ENCODE data around the gene GPC6. TPM values are rescaled to one million over a fixed set of nuclear protein-coding genes. Genes with fewer than 3 reads are reported as not detected.

GPC6 gene
- total RNA-seq, 4 donors from 2014 or later = 6.7 to 67.2 (median 11.1) TPM

DNA sequence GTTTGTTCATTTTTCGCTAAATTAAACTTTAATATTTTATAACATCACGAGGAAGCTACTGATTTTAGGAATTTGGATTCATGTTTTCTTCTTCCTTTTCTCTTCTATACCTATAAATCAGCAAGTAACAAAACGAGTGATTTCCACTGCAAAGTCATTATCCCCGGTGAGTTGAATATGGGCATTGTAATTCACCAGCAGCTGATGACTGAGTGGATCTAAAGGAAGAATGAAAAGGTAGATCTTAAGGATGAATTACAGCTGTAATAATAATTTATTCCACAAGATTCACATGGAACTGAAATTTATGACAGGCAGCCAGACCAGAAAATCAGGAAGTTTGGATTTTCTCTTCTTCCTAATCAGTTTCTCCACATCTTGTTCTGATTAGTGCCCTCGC, 111.4 kb downstream of the GPC6 start:
- no peak for TF ChIP-seq POLR2A (IDR thresholded peaks at IDR 0.05)
- TF ChIP-seq, protein P1, sequence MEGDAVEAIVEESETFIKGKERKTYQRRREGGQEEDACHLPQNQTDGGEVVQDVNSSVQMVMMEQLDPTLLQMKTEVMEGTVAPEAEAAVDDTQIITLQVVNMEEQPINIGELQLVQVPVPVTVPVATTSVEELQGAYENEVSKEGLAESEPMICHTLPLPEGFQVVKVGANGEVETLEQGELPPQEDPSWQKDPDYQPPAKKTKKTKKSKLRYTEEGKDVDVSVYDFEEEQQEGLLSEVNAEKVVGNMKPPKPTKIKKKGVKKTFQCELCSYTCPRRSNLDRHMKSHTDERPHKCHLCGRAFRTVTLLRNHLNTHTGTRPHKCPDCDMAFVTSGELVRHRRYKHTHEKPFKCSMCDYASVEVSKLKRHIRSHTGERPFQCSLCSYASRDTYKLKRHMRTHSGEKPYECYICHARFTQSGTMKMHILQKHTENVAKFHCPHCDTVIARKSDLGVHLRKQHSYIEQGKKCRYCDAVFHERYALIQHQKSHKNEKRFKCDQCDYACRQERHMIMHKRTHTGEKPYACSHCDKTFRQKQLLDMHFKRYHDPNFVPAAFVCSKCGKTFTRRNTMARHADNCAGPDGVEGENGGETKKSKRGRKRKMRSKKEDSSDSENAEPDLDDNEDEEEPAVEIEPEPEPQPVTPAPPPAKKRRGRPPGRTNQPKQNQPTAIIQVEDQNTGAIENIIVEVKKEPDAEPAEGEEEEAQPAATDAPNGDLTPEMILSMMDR (IDR thresholded peaks at IDR 0.05) = no peak
- H3K4me3 ChIP-seq = no peak overlapping the region
- H3K9me3 ChIP-seq = no peaks in the 10 kb centered on the region
- no peak for DNase-seq
- H3K4me1 ChIP-seq = no peaks in the 10 kb centered on the region
- H3K27ac ChIP-seq = no peak overlapping the region
- H3K36me3 ChIP-seq = no peaks in the 10 kb centered on the region
- H3K27me3 ChIP-seq = no peaks in the 10 kb centered on the region
- intact Hi-C loops (cut with DNase I; ENCODE audit: low total_unique reads) = no loop called here

DNA sequence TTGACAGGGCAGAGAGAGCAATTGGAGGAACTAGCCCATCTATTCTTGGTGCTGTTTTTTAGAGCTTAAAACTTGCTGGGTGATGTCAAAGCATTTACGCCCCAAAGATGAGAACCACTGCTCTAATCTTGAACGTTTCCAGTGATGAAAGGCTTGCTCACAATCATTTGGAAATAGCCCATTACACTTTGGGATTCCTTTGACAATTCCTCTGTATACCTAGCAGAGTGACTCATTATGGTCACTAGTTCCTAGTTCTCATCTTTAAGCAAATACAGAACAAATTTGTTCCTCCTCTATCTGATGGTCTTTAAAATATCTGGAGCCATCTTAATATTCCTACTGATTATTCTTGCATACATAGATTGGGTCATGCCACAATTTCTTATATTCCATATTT, 112.3 kb downstream of the GPC6 start:
- no peak overlapping the region for H3K27ac ChIP-seq
- H3K27me3 ChIP-seq = no peaks in the 10 kb centered on the region
- no peak overlapping the region for H3K4me3 ChIP-seq
- H3K36me3 ChIP-seq = no peaks in the 10 kb centered on the region
- no peaks in the 10 kb centered on the region for H3K9me3 ChIP-seq
- TF ChIP-seq, protein P1 (IDR thresholded peaks at IDR 0.05) = no peak
- no peak for TF ChIP-seq POLR2A (IDR thresholded peaks at IDR 0.05)
- no peaks in the 10 kb centered on the region for H3K4me1 ChIP-seq
- intact Hi-C loops (cut with DNase I; ENCODE audit: low total_unique reads) = no loop called here
- DNase-seq = no peak

DNA sequence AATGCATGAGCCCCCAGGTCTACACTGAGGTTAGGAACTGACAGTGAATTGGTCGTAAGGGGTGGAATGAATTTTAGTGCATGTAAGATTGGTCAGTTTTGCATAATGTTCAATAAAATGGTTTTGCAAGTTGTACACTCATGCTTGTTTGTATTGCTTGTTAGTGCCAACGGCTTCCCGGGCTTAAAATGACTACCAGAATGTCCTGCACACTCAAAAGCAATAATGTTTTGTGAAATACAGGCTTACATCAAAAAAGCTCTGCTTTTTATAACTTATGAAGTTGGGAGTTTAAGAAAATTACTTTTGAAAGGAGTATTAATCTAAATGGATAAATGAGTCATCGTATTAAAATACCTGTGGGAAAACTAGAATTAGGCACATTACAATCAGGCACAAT, 112.9 kb downstream of the GPC6 start:
- H3K4me1 ChIP-seq = no peaks in the 10 kb centered on the region
- no peak overlapping the region for H3K27ac ChIP-seq
- TF ChIP-seq POLR2A (IDR thresholded peaks at IDR 0.05) = no peak
- TF ChIP-seq, protein P1 (IDR thresholded peaks at IDR 0.05) = no peak
- intact Hi-C loops (cut with DNase I; ENCODE audit: low total_unique reads) = no loop called here
- H3K36me3 ChIP-seq = no peaks in the 10 kb centered on the region
- H3K9me3 ChIP-seq = no peaks in the 10 kb centered on the region
- H3K27me3 ChIP-seq = no peaks in the 10 kb centered on the region
- H3K4me3 ChIP-seq = no peak overlapping the region
- DNase-seq = no peak

DNA sequence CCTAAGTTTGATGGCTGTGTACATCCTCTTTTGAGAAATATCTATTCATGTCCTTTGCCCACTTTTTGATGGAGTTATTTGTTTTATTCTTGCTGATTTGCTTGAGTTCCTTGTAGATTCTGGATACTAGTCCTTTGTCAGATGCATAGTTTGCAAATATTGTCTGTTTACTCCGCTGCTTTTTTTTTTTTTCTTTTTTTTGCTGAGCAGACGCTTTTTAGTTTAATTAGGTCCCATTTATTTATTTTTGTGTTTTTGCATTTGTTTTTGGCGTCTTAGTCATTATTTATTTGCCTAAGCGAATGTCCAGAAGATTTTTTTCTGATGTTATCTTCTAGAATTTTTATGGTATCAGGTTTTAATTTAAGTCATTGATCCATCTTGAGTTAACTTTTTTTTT, 114.9 kb downstream of the GPC6 start:
- intact Hi-C loops (cut with DNase I; ENCODE audit: low total_unique reads) = no loop called here
- Histone ChIP-seq H3K4me3 (no peak overlapping the region), H3K36me3 (no peaks in the 10 kb centered on the region)

DNA sequence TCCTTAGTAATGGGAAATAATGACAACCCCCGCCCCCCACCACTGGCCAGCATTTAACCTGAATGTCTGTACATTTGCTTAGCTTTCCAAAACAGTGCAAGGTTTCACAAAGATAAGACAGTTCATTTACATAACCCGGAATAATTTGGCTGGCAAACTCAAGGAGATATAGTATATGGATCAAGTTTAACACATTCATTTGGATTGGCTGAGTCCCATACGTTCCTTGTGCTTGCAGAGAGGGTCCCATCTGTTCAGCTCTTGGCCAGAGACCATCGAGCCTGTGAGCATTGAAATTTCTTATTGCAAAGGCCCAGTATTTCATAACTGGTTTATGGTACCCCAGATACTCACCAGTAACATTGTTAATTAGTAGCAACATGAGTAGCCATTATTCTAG, 116.5 kb downstream of the GPC6 start:
- no peak for DNase-seq
- Histone ChIP-seq H3K4me1 (no peaks in the 10 kb centered on the region), H3K4me3 (no peak overlapping the region), H3K27me3 (no peaks in the 10 kb centered on the region), H3K27ac (no peak overlapping the region), H3K9me3 (no peaks in the 10 kb centered on the region), H3K36me3 (no peaks in the 10 kb centered on the region)
- no peak for TF ChIP-seq POLR2A (IDR thresholded peaks at IDR 0.05)
- TF ChIP-seq, protein P1 (IDR thresholded peaks at IDR 0.05) = no peak
- intact Hi-C loops (cut with DNase I; ENCODE audit: low total_unique reads) = no loop called here

More for the DNA sequence above, 114.9 kb downstream of the GPC6 start:
- Histone ChIP-seq H3K27ac (no peak overlapping the region), H3K27me3 (no peaks in the 10 kb centered on the region), H3K9me3 (no peaks in the 10 kb centered on the region), H3K4me1 (no peaks in the 10 kb centered on the region)
- no peak for DNase-seq
- TF ChIP-seq, protein P1 (IDR thresholded peaks at IDR 0.05) = no peak
- no peak for TF ChIP-seq POLR2A (IDR thresholded peaks at IDR 0.05)

Data from uterus (tissue), 4 donors.